HG03280 (cell line): Measurements from ENCODE around the gene GLUL.
A peak's percentile ranks its signal among the peaks of the same experiment; 100 is the strongest.
"Not testable (repeated sequence)": the region's sequence is repeated elsewhere in the genome, so short reads cannot be mapped to it uniquely, and the experiment has no call there.

ENCODE experiments used
- ATAC-seq: cut with Tn5 transposase; IDR thresholded peaks from one replicate; pipeline ENCODE4 v1.9.1; 2021; ENCODE audit warnings: mild to moderate bottlenecking, moderate library complexity; ENCODE audit not compliant: unreplicated experiment

Gene GLUL

DNA sequence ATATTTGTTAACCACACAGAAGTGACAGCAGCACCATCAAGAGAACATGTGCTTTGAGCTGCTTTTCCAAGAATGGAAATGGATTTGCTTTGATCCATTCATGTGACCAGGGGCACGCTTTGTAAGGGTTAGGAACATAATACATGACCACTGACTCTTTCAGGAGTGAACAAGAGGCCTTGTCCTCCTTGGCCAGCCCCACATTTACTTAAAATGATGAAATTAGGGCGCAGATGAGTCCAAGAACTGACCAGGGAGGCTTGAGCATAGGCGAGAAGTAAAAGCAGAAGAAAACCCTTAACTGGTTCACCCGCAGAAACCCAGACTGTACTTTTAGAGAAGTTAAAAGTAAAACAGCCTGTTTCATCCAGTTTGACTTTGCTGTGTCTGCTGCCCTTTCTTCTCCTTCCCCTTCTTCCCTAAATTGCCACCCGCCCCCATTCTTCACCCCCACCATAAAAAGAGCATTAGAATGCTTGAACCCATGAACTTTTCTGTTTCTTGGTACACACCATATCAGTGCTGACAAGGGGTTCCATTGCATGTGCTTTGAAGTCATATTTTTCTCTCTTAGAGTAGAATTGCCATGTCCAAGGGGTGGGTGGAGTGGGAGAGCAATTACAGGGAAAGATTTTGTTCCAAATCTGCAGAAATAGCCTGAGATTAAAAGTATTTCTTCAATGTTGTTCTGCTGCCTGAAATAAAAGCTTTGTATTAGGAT lies 2.6 kb upstream of the GLUL start:
- ATAC-seq: no peak

DNA sequence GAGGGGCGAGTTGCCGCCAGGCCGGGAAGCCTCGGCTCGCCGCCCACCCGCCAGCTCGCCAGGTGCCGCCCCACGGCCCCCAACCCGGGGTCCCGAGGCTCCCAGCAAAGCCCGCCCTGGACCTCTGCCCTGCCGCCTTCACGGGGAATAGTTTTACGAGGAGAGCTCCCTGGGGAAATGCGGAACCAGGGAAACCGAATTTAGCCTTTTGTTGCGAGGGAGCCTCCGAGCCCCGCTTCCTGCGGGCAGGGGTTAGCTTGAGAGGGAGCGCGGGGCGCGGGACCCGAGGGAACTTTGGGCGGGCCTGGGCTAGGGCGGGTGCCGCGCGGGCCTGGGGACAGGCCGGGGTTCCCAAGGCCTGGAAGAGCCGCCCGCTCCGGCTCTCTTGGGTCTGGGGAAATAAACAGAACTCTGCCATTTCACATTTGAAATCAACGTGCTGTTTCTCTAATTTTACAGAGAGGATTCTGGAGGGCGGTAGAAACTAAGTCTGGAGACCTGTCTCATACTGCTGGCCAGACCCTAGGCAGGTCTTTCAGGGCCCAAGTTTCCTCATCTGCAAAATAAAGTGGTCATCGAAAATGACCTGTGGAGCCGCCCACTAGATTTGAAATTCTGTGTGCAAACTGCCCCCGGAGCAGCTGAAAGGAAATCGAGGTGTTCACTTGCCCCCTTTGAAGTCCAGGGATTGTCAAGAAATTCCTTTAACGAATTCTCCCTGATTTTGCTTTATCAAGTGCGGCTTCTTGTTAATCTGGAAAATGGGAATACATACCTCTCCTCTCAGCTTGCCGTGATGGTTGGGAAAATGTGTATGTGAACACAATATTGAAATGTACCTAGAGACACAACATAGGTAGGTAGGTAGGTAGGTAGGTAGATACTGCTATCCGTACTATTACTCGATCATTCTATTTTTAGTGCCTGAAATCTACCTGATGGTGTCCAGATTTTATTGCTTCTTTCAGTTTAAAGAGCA lies 749 bp upstream of the GLUL start:
- peak; percentile 10 for ATAC-seq

- ATAC-seq: no peak
Measured at GRCh38 chr1:182391028-182391361, 595 bp downstream of the GLUL start.

- no peak for ATAC-seq
Measured at GRCh38 chr1:182389619-182390047, 2.0 kb downstream of the GLUL start.

DNA sequence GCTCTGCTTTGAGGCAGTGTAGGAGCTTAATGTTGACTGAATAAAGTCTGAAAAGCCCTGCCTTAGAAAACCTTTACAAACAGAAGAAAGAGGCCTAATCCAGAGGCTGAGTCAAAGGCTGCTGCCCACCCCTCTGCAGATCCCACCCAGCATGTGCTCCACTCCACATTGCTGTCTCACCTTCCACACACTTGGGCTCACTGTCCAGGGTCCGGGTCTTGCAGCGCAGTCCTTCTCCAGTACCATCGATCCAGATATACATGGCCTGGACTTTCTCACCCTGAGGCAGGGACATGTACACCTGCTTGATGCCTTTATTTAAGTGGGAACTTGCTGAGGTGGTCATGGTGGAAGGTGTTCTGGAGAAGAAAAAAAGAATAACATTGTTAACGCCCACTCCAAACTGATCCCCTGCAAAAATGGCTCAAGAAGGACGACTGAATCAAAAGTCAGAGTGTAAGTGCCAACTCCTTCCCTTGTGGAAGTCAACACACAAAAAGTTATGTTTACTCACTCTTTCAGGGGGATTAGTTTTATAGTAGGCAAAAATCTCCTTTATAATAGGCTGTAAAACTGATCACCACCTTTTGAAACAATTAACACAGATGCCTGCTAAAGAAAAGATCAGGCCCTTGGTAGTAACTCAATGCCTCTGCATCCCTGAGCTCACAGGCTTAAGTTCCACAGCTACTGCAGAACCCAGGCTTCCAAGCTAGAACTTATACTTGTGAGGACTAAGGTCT lies 3.0 kb downstream of the GLUL start:
- ATAC-seq: no peak

GRCh38 chr1:182387566-182387965 lies 4.0 kb downstream of the GLUL start:
- no peak for ATAC-seq

GRCh38 chr1:182386980-182387379 lies 4.6 kb downstream of the GLUL start:
- ATAC-seq: no peak

DNA sequence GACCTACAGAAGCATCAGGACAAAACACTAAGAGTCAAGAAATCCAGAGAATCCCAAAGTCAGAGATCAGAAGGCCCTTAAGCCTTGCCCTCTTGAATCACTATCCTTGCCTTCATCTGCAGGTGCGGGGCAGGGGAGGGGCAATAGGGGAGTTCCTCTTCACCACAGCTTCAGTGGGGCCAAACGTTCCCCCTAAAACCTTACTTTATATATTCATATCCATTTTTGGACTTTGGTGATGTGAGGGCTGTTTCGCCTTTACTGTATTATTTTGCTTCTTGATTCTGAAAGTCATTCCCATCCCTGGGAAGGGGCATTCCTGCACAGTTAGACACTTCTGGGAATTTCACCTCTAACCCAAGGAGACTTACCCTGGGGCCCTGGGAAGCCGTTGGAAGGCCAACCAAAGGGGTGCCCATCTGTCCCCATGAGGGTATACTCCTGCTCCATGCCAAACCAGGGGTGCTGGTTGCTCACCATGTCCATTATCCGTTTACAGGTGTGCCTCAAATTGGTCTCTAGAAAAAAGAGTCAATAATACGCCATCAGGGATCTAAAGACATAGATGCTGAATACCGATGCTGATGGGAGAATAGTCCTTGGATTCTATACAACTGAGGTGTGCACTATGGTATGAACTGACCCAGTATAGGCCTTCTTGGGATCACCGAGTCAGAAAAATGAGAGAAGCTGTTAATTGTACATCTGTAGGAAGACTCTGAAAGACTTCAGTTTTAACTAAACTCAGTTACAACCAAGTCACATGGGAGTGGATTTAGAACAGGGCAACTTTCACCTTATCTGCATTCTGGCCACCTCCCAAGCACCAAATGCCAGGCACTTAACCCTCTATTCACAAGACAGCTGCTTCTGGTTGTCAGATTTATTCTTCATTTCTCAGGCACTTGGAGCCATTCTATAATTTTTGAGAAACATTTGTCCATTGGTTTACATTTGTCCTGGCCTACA lies 5.4 kb downstream of the GLUL start:
- ATAC-seq: no peak

GRCh38 chr1:182384387-182384960 lies 7.1 kb downstream of the GLUL start:
- ATAC-seq: no peak

DNA sequence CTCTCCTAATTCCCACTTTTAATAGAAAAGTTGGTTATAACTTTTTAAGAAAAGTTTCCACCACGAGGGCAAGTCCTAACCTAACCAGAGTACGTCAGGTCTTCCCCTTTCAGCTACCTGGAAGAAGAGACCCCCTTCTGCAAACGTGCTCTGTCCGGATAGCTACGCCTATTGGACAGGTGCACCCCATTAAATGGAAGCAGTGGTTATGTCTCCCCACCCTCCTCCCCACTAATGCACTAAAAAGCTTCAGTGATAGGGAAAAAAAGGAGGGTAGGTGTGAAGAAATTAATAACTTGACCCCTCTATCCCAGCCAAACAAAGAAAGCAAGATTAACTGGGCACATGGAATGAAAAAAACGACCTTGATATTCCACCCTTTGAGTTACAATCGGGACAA lies 7.7 kb downstream of the GLUL start:
- no peak for ATAC-seq

DNA sequence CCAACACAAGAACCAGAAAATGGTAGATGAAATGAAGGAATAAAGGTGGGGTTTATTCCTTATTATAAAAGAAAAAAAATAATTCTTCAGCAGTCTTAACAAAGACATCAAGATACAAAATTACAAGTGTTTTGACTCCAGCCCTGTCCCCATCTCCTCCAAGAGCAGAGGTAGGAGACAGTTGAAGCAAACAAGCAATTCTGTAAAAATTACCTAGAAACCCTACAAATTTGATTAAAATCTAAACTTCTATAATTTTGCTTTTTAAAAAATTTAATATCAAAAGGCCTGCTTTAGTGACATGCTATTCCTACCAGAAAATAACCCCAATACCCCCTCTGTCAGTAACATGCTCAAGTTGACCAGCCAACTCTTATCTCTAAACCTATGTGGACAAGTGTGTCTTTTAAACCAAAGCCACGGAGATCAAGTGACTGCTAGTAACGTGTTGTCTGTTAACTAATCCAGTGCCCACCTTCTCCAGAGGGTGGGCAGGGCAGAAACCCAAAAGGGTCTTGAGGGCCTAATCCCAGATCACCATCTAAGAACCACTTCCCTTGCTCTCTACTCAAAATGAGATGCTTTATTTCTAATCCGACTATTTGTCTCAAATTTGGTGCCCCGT lies 8.4 kb downstream of the GLUL start:
- no peak for ATAC-seq

DNA sequence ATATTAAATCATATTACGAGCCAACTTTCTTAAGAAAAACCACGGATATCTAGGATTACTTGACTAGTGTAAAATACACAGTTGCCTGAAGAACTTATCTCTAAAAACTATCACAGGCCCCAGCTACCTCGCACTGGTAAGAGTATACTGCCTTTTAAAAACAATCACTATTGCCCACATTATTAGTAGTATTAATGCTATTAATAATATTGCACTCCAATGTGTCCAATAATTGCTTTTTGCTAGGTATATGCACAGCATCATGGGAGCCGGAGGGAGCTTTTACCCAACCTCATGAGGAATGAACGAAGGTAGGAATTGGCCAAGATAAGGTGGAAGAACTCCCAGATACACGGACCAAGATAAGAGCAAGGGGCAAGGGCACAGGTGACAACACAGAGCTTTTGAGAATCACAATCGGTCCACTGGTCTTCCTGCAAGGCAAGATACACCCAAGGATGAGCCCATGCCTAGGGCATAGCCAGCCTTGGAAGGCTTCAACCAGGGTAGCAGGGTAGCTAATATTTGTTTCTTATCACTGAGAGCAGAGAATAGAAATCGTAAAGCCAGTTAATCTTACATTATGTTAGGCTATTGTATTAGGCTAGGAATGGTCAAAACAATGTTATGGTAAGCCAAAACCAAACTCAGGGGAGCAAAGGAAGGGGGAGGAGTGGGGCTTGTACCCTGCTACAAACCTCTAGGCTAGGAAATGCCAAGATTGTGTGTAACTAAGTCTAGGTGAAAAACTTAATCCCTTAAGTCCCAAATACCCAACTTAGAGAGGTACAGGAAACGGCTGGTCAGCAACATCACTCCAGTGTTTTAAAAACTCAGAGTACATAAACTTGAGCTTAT lies 9.4 kb downstream of the GLUL start:
- ATAC-seq: no peak

DNA sequence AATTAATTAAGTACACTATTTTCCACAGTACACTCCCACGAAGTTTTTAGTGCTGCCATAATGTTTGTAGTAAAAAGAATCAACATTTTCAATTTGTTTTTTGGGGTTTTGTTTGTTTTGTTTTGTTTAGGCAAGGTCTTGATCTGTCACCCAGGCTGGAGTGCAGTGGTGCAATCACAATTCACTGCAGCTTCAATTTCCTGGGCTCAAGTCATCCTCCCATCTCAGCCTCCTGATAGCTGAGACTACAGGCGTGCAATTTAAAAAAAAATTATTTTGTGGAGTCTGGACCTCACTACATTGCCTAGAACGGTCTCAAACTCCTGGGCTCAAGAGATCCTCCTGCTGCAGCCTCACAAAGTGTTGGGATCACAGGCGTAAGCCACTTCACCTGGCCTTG lies 11.4 kb downstream of the GLUL start:
- no peak for ATAC-seq

DNA sequence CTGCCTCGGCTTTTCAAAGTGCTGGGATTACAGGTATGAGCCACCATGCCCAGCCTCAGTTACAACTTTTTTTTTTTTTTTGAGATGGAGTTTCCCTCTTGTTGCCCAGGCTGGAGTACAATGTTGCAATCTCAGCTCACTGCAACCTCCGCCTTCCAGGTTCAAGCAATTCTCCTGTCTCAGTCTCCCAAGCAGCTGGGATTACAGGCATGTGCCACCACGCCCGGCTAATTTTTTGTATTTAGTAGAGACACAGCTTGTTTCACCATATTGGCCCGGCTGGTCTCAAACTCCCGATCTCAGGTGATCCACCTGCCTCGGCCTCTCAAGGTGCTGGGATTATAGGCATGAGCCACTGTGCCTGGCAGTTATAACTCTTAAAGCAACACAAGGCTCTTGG lies 11.8 kb downstream of the GLUL start:
- ATAC-seq: not testable (repeated sequence)

GRCh38 chr1:182376936-182377574 lies 14.5 kb downstream of the GLUL start:
- no peak for ATAC-seq

DNA sequence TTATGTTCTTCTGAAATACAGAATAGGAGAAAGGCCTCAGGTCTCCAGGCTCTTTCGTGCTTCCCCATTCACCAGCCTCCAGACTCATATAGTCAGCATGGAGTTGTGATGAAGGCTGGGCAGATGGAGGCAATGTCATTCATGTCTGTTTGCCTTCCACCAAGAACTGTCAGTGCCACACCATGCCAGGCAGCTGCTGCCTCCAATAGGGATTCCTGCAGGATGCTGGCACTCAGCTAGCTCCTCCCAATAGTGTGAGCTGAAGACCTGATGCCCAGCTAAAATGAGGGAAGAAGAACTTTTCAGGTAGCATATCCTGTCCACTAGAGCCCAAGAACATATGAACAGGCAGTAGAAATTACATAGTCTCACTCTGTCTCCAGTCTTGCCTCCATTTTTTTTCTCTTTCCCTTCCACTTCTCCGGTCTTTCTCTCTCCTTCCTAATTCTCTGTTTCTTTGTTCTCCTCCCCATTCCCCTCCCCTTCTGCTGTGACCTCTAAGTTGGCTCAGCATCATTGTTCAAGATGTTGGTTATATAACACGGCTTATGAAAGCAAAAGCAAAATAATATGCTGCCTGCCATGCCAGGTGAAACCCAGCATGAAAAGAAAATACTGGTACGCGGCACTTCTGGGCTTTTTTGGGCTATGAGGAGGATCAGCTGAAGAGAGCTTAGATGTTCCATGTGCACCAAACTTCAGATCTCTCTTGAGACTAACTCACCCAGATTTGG lies 17.3 kb downstream of the GLUL start:
- ATAC-seq: no peak

GRCh38 chr1:182370532-182370931 lies 21.1 kb downstream of the GLUL start:
- no peak for ATAC-seq
